HT1080 (cell line): ENCODE results near the gene RRAGC. TPM values are rescaled to one million over a fixed set of nuclear protein-coding genes. Genes with fewer than 3 reads are reported as not detected.

Experiments used
- small RNA-seq: library from RNA; depleted of rRNA; stranded (forward); fragments of <200 nt; gene quantifications from one replicate; pipeline ENCODE3, GENCODE V24; 2014
- total RNA-seq: library from RNA; depleted of rRNA; stranded (reverse); fragments of >200 nt; shearing (Covaris generic); gene quantifications from 2 replicates; pipeline ENCODE4 v1.2.3, GENCODE V29; 2014; rRNA removed

Gene RRAGC
- total RNA-seq, 1 experiment from 2014 or later: 11.7 TPM

Small RNA genes lying within 50 kb of the gene (small RNA-seq; reads per million reads assigned to genes)
- not detected for gene GJA9-MYCBP

Other genes starting within 250 kb of the RRAGC start
- gene MYCBP, start 13.6 kb upstream of the RRAGC start, total RNA-seq: 24.4 and 26.6 TPM in 2 replicates
- not detected in 2 replicates for gene GJA9, start 21.8 kb upstream of the RRAGC start, total RNA-seq
- gene RHBDL2, start 82.1 kb upstream of the RRAGC start, total RNA-seq: 0.50 and 2.7 TPM in 2 replicates
- gene AKIRIN1, start 131.5 kb upstream of the RRAGC start, total RNA-seq: 49.3 and 72.6 TPM in 2 replicates
- 485 and 597 TPM in 2 replicates for gene NDUFS5, start 166.6 kb upstream of the RRAGC start, total RNA-seq